ENCODE measurements around the gene TAX1BP3.

- TF ChIP-seq USF2 (IDR thresholded peaks at IDR 0.05) (no peak), CEBPB (IDR thresholded peaks at IDR 0.05) (no peak), CTCF (IDR thresholded peaks at IDR 0.05) (no peak), RAD21 (conservative IDR thresholded peaks at IDR 0.05 in 1 of 2, IDR thresholded peaks at IDR 0.05 in 1 of 2) (no peak), MAZ (IDR thresholded peaks at IDR 0.05; ENCODE audit: borderline replicate concordance, low read depth, low read length) (no peak), EP300 (IDR thresholded peaks at IDR 0.05) (no peak), JUNB (IDR thresholded peaks at IDR 0.05) (no peak), REST (IDR thresholded peaks at IDR 0.05) (no peak), POLR2A (IDR thresholded peaks at IDR 0.05; ENCODE audit: low read length) (no peak), ZSCAN20 (CRISPR knock-in tag; IDR thresholded peaks at IDR 0.05) (no peak), ZNF302 (CRISPR knock-in tag; IDR thresholded peaks at IDR 0.05) (no peak), JUN (IDR thresholded peaks at IDR 0.05) (no peak), RNF2 (IDR thresholded peaks at IDR 0.05; ENCODE audit: borderline replicate concordance, low read depth) (no peak), HOXA7 (CRISPR knock-in tag; IDR thresholded peaks at IDR 0.05) (no peak)
Measured at GRCh38 chr17:3708366-3708765, 40.0 kb upstream of the TAX1BP3 start.

Measured in A549 (cell line).